Panc1 (cell line): ENCODE results near the gene CCT7.

Experiments
- POLR2AphosphoS5 ChIP-seq: IDR thresholded peaks from 2 replicates; pipeline ENCODE4 v1.6.1; 2012; ENCODE audit warnings: mild to moderate bottlenecking, low read depth, low read length, moderate library complexity
- TCF7L2 ChIP-seq: IDR thresholded peaks from 2 replicates; pipeline ENCODE4 v1.6.1; 2011; ENCODE audit warnings: mild to moderate bottlenecking, low read depth, low read length, inconsistent platforms
- TF ChIP-seq, protein P1 (sequence below): fragments of 450-650 bp; IDR thresholded peaks from 2 replicates; pipeline ENCODE4 v1.5.1; 2017; ENCODE audit warnings: mild to moderate bottlenecking
- TF ChIP-seq, protein P2 (sequence below), 2 experiments: IDR thresholded peaks; 2 replicates each; pipeline ENCODE4 v1.6.1; 2011 to 2012; ENCODE audit warnings: low read depth in 2 of 2, control low read depth in 1 of 2, low read length in 1 of 2, mild to moderate bottlenecking in 1 of 2, moderate library complexity in 1 of 2; ENCODE audit not compliant: insufficient read depth in 1 of 2

DNA sequence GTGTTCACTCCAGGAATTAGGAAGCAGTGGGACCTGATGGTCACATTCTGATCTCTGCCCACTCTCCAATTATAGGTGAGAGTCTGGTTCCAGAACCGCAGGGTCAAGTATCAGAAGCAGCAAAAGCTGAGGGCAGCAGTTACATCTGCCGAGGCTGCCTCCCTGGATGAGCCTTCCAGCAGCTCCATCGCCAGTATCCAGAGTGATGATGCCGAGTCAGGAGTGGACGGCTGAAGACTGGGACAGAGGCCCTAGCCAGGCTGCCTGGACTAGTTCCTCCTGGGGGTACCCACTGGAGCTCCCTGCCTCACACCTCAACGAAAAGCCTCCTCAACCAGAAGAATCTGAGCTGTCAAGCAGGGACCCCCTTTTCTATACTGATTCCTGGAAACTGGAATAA, 23.4 kb upstream of the CCT7 start:
- TF ChIP-seq, protein P1, sequence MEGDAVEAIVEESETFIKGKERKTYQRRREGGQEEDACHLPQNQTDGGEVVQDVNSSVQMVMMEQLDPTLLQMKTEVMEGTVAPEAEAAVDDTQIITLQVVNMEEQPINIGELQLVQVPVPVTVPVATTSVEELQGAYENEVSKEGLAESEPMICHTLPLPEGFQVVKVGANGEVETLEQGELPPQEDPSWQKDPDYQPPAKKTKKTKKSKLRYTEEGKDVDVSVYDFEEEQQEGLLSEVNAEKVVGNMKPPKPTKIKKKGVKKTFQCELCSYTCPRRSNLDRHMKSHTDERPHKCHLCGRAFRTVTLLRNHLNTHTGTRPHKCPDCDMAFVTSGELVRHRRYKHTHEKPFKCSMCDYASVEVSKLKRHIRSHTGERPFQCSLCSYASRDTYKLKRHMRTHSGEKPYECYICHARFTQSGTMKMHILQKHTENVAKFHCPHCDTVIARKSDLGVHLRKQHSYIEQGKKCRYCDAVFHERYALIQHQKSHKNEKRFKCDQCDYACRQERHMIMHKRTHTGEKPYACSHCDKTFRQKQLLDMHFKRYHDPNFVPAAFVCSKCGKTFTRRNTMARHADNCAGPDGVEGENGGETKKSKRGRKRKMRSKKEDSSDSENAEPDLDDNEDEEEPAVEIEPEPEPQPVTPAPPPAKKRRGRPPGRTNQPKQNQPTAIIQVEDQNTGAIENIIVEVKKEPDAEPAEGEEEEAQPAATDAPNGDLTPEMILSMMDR = no peak
- TF ChIP-seq, protein P2, sequence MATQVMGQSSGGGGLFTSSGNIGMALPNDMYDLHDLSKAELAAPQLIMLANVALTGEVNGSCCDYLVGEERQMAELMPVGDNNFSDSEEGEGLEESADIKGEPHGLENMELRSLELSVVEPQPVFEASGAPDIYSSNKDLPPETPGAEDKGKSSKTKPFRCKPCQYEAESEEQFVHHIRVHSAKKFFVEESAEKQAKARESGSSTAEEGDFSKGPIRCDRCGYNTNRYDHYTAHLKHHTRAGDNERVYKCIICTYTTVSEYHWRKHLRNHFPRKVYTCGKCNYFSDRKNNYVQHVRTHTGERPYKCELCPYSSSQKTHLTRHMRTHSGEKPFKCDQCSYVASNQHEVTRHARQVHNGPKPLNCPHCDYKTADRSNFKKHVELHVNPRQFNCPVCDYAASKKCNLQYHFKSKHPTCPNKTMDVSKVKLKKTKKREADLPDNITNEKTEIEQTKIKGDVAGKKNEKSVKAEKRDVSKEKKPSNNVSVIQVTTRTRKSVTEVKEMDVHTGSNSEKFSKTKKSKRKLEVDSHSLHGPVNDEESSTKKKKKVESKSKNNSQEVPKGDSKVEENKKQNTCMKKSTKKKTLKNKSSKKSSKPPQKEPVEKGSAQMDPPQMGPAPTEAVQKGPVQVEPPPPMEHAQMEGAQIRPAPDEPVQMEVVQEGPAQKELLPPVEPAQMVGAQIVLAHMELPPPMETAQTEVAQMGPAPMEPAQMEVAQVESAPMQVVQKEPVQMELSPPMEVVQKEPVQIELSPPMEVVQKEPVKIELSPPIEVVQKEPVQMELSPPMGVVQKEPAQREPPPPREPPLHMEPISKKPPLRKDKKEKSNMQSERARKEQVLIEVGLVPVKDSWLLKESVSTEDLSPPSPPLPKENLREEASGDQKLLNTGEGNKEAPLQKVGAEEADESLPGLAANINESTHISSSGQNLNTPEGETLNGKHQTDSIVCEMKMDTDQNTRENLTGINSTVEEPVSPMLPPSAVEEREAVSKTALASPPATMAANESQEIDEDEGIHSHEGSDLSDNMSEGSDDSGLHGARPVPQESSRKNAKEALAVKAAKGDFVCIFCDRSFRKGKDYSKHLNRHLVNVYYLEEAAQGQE (IDR thresholded peaks at IDR 0.05; ENCODE audit: insufficient read depth in 1 of 2, low read depth in 2 of 2, low read length in 1 of 2) = no peak
- no peak for TF ChIP-seq TCF7L2
- no peak for TF ChIP-seq POLR2AphosphoS5
